CD4-positive, alpha-beta T cell (primary cell): ENCODE results near the gene SGO1. TPM values are rescaled to one million over a fixed set of nuclear protein-coding genes. Genes with fewer than 3 reads are reported as not detected.

ENCODE experiments used
- ATAC-seq: fragments of 200-7000 bp; cut with Tn5 transposase; one replicate; pipeline ENCODE4 v1.10.0; 2022; ENCODE audit warnings: mild to moderate bottlenecking; ENCODE audit not compliant: poor library complexity
- CTCF ChIA-PET: fragments of 350-600 bp; sonication (Branson Sonifier 250); formaldehyde crosslinking; loops from one replicate; lab custom pipeline; 2021; ENCODE audit warnings: antibody characterized with exemption, inconsistent platforms; lab: Charles Lee
- POLR2A ChIA-PET: fragments of 350-600 bp; sonication (Branson Sonifier 250); formaldehyde crosslinking; loops from one replicate; lab custom pipeline; 2021; ENCODE audit warnings: antibody characterized with exemption, inconsistent platforms; lab: Charles Lee
- DNase-seq, 14 experiments: peaks; one replicate each; pipeline ENCODE4 v3.0.0-alpha.2; 2013 to 2020; ENCODE audit warnings: mixed read lengths in 2 of 14
- H3K27ac ChIP-seq, 2 donors: one replicate each; pipeline versions ENCODE4 v1.5.1 to v1.7.0; 2013; ENCODE audit warnings: low read length in 2 of 2, low read depth in 1 of 2, mild to moderate bottlenecking in 1 of 2
- H3K27me3 ChIP-seq, 2 experiments: 1 replicate in 1 of 2; 2 replicates in 1 of 2; pipeline versions ENCODE4 v1.6.1 to v1.7.0; 2013; ENCODE audit warnings: low read length in 2 of 2, control low read depth in 1 of 2, mild to moderate bottlenecking in 1 of 2, moderate library complexity in 1 of 2; ENCODE audit not compliant: insufficient read depth in 2 of 2, control insufficient read depth in 1 of 2
- H3K36me3 ChIP-seq: one replicate; pipeline ENCODE4 v1.6.1; 2013; ENCODE audit warnings: low read length, control low read depth; ENCODE audit not compliant: insufficient read depth
- H3K4me1 ChIP-seq: one replicate; pipeline ENCODE4 v1.6.1; 2013; ENCODE audit warnings: low read length, control low read depth; ENCODE audit not compliant: insufficient read depth
- H3K4me3 ChIP-seq: one replicate; pipeline ENCODE4 v1.5.1; 2013; ENCODE audit warnings: mild to moderate bottlenecking, low read length, moderate library complexity
- H3K9me3 ChIP-seq, 2 experiments: 1 replicate in 1 of 2; 2 replicates in 1 of 2; pipeline versions ENCODE4 v1.6.1 to v1.7.0; 2013; ENCODE audit warnings: low read length in 2 of 2, mild to moderate bottlenecking in 2 of 2, control low read depth in 1 of 2, moderate library complexity in 1 of 2; ENCODE audit not compliant: control insufficient read depth in 1 of 2, insufficient read depth in 1 of 2
- H3K27ac Mint-ChIP-seq: one replicate; pipeline ENCODE4 v1.8.0; 2020; ENCODE audit warnings: mixed read lengths
- H3K27me3 Mint-ChIP-seq: one replicate; pipeline ENCODE4 v1.8.0; 2021; ENCODE audit warnings: mixed read lengths
- H3K36me3 Mint-ChIP-seq: one replicate; pipeline ENCODE4 v1.8.0; 2021; ENCODE audit warnings: low read depth, mixed read lengths
- H3K4me1 Mint-ChIP-seq: one replicate; pipeline ENCODE4 v1.8.0; 2021; ENCODE audit warnings: low read depth, mixed read lengths
- H3K4me3 Mint-ChIP-seq: one replicate; pipeline ENCODE4 v1.8.0; 2020; ENCODE audit warnings: mild to moderate bottlenecking, mixed read lengths
- H3K9me3 Mint-ChIP-seq: one replicate; pipeline ENCODE4 v1.8.0; 2020; ENCODE audit warnings: mixed read lengths
- intact Hi-C, 2 experiments: fragments of 100-400 bp; cut with DNase I in 1 of 2; cut with micrococcal nuclease in 1 of 2; formaldehyde crosslinking; loops; one replicate each; pipeline versions ENCODE4 v1.15.1 to v1.9.0; 2023 to 2025; cut with DNase I, micrococcal nuclease
- total RNA-seq, 174 experiments: library from RNA in 2 of 174; stranded (reverse) in 2 of 174; gene quantifications; one replicate each; pipeline ENCODE4 v1.2.3 and lab custom pipeline; 2021 to 2026
- TF ChIP-seq, protein P1 (sequence below): fragments of 200-600 bp; IDR thresholded peaks from one replicate; pipeline ENCODE4 v1.8.0; 2022; ENCODE audit warnings: antibody characterized with exemption, mild to moderate bottlenecking

The SGO1 gene
- total RNA-seq, 2 experiments from 2014 or later: not detected

DNA sequence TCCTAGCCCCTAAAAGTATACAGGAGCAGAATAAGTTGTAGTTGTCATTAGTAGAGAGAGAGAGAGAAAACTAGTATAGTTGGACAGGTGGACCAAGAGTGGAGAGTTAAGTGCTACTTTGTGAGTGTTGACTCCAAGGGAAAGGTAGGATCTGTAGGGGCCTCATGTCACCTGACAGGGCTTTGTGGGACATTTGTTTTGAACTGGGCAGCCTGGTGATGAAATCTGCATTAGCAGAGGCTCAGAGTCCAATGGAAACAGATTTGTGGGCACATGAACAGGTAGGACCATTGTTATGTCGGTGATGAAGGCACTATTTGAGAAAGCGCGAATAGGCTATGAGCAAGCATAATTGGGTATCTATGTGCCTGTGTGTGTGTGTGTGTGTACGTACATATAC is 43.5 kb downstream of the SGO1 start:
- intact Hi-C loops: no loop called here
- no peak for ATAC-seq
- Histone ChIP-seq H3K9me3 (no peaks in the 10 kb centered on the region), H3K36me3 (peaks cover 73% of the 10 kb centered on the region), H3K27ac (no peak overlapping the region), H3K4me1 (no peaks in the 10 kb centered on the region), H3K27me3 (no peaks in the 10 kb centered on the region), H3K4me3 (no peak overlapping the region)
- no peak for DNase-seq
- Mint-ChIP-seq H3K36me3 (peaks cover 91% of the 10 kb centered on the region), H3K4me1 (no peaks in the 10 kb centered on the region), H3K27me3 (no peaks in the 10 kb centered on the region), H3K27ac (no peak overlapping the region), H3K9me3 (no peaks in the 10 kb centered on the region), H3K4me3 (no peak overlapping the region)
- TF ChIP-seq, protein P1, sequence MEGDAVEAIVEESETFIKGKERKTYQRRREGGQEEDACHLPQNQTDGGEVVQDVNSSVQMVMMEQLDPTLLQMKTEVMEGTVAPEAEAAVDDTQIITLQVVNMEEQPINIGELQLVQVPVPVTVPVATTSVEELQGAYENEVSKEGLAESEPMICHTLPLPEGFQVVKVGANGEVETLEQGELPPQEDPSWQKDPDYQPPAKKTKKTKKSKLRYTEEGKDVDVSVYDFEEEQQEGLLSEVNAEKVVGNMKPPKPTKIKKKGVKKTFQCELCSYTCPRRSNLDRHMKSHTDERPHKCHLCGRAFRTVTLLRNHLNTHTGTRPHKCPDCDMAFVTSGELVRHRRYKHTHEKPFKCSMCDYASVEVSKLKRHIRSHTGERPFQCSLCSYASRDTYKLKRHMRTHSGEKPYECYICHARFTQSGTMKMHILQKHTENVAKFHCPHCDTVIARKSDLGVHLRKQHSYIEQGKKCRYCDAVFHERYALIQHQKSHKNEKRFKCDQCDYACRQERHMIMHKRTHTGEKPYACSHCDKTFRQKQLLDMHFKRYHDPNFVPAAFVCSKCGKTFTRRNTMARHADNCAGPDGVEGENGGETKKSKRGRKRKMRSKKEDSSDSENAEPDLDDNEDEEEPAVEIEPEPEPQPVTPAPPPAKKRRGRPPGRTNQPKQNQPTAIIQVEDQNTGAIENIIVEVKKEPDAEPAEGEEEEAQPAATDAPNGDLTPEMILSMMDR: no peak
- CTCF ChIA-PET: no interaction called here
- POLR2A ChIA-PET: no interaction called here

DNA sequence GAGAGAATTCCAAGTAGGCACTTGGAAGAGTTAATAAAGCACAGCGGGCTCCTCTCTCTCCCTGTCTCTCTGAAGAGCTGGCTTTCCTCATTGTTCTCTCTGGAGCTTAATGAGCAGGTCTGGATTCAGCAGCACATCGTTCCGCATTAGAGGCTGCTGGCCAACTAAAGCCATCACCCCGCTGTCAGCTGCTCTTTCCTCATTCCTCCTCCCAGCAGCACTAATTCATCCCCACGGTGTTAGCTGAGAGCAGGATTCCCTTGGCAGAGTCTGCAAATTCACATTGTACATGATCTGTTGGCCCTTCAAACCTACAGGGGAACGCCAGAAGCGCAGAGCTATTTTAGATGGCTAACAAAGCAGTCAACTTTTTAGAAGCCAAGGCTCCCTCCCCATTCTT is 44.2 kb downstream of the SGO1 start:
- Histone ChIP-seq H3K4me1 (no peaks in the 10 kb centered on the region), H3K27me3 (no peaks in the 10 kb centered on the region), H3K27ac (no peak overlapping the region), H3K4me3 (no peak overlapping the region), H3K9me3 (no peaks in the 10 kb centered on the region), H3K36me3 (peaks cover 73% of the 10 kb centered on the region)
- intact Hi-C loops: no loop called here
- Mint-ChIP-seq H3K36me3 (peaks cover 90% of the 10 kb centered on the region), H3K27me3 (no peaks in the 10 kb centered on the region), H3K4me3 (no peak overlapping the region), H3K4me1 (no peaks in the 10 kb centered on the region), H3K27ac (no peak overlapping the region), H3K9me3 (no peaks in the 10 kb centered on the region)
- ChIA-PET POLR2A (no interaction called here), CTCF (no interaction called here)
- ATAC-seq (no peak), DNase-seq (no peak)
- TF ChIP-seq, protein P1: no peak

DNA sequence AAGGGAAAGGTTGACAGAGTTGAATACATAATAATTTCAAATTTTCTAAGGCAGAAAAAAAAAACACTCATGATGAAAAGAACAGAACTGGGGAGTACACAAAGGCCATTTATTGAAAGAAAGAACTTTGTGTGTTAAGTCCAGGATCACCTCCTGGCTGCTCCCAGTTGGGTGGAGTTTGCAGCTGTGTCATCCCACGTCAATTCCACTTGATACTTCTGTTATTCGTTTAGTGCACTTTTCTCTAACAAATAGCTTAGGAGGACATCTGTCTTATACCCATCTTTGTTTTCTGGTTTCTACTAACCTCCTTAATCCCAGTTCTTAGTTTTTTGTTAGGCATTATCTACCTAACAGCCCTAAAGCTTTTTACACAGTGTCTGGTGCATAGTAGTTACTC is 44.7 kb downstream of the SGO1 start:
- POLR2A ChIA-PET: no interaction called here
- Histone ChIP-seq H3K9me3 (no peaks in the 10 kb centered on the region), H3K4me1 (no peaks in the 10 kb centered on the region), H3K4me3 (no peak overlapping the region), H3K27ac (no peak overlapping the region), H3K27me3 (no peaks in the 10 kb centered on the region), H3K36me3 (peaks cover 70% of the 10 kb centered on the region)
- no peaks in the 10 kb centered on the region for H3K27me3 Mint-ChIP-seq
- TF ChIP-seq, protein P1: no peak
- no peak overlapping the region for H3K4me3 Mint-ChIP-seq
- DNase-seq (no peak), ATAC-seq (no peak)
- H3K9me3 Mint-ChIP-seq: no peaks in the 10 kb centered on the region
- H3K27ac Mint-ChIP-seq: no peak overlapping the region
- CTCF ChIA-PET: no interaction called here
- H3K36me3 Mint-ChIP-seq: peaks cover 90% of the 10 kb centered on the region
- H3K4me1 Mint-ChIP-seq: no peaks in the 10 kb centered on the region
- intact Hi-C loops: no loop called here
